ENCODE data around the gene PLCH1. TPM values are rescaled to one million over a fixed set of nuclear protein-coding genes. Genes with fewer than 3 reads are reported as not detected.

Gene PLCH1
- total and polyA plus RNA-seq, 2 donors (not counting 1 experiment from before 2014, with no cell fraction given) = 0.27 TPM; not detected in 1

DNA sequence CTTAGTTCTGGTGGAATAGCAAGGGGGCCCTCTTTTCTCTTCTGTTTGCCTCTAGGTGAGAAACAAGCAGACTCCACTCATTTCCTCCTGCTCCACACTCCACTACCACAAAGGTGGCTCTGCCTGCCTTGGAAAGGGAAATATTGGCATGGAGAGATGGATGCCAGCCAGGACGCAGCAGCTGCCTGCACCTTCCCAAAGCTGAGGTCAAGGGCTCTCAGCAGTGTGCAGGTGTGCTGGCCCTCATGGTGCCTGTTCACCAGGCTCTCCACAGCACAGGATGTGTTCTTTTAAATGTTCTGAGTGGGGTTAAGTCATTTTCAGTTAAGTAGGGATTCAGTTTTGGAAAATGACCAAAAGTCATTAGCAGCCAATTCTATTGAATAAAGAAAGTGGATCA lies 240.2 kb downstream of the PLCH1 start:
- Histone ChIP-seq H3K4me2 (replicated peaks; ENCODE audit: low read depth, low read length, poor library complexity, severe bottlenecking) (no peak overlapping the region), H3K4me1 (ENCODE audit: control insufficient read depth in 2 of 2, insufficient read depth in 2 of 2, low read length in 2 of 2) (no peaks in the 10 kb centered on the region), H3K36me3 (replicated peaks in 1 of 2; ENCODE audit: control extremely low read depth in 1 of 2, control insufficient read depth in 1 of 2, extremely low read depth in 1 of 2, insufficient read depth in 2 of 2, low read length in 1 of 2) (no peaks in the 10 kb centered on the region), H3K9ac (ENCODE audit: low read length) (no peak overlapping the region), H3K27ac (ENCODE audit: low read length in 2 of 2) (no peak overlapping the region), H3K79me2 (ENCODE audit: control insufficient read depth, insufficient read depth, low read length) (no peaks in the 10 kb centered on the region), H3K9me3 (ENCODE audit: control extremely low read depth in 1 of 3, control insufficient read depth in 2 of 3, insufficient read depth in 1 of 3, low read length in 2 of 3) (no peaks in the 10 kb centered on the region), H3K27me3 (replicated peaks in 1 of 4; ENCODE audit: control extremely low read depth in 1 of 4, control insufficient read depth in 3 of 4, insufficient read depth in 4 of 4, low read length in 3 of 4) (no peaks in the 10 kb centered on the region), H2AFZ (ENCODE audit: insufficient read depth, low read depth, low read length, poor library complexity, severe bottlenecking) (no peak overlapping the region), H4K20me1 (ENCODE audit: control insufficient read depth, insufficient read depth, low read length, poor library complexity, severe bottlenecking) (no peaks in the 10 kb centered on the region), H3K4me3 (ENCODE audit: control extremely low read depth in 1 of 5, extremely low read depth in 1 of 5, insufficient read depth in 1 of 5, low read depth in 2 of 5, low read length in 4 of 5) (no peak overlapping the region)
- TF ChIP-seq, protein P1, sequence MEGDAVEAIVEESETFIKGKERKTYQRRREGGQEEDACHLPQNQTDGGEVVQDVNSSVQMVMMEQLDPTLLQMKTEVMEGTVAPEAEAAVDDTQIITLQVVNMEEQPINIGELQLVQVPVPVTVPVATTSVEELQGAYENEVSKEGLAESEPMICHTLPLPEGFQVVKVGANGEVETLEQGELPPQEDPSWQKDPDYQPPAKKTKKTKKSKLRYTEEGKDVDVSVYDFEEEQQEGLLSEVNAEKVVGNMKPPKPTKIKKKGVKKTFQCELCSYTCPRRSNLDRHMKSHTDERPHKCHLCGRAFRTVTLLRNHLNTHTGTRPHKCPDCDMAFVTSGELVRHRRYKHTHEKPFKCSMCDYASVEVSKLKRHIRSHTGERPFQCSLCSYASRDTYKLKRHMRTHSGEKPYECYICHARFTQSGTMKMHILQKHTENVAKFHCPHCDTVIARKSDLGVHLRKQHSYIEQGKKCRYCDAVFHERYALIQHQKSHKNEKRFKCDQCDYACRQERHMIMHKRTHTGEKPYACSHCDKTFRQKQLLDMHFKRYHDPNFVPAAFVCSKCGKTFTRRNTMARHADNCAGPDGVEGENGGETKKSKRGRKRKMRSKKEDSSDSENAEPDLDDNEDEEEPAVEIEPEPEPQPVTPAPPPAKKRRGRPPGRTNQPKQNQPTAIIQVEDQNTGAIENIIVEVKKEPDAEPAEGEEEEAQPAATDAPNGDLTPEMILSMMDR (IDR thresholded peaks at IDR 0.05) = no peak
- no peak for TF ChIP-seq EZH2 (IDR thresholded peaks at IDR 0.05; ENCODE audit: borderline replicate concordance, insufficient read depth, low read depth, low read length, poor library complexity, severe bottlenecking)
- intact Hi-C loops (cut with micrococcal nuclease) = no loop called here
- 90% methylated on average over 1 of the region's 1 CpG for WGBS (ENCODE audit: insufficient coverage)
- Mint-ChIP-seq H3K4me1 (no peaks in the 10 kb centered on the region), H3K27me3 (no peaks in the 10 kb centered on the region), H3K4me3 (no peak overlapping the region), H3K9me3 (ENCODE audit: insufficient read depth) (no peaks in the 10 kb centered on the region), H3K27ac (no peak overlapping the region)
- DNase-seq (no peak), ATAC-seq (ENCODE audit: low read depth) (no peak)
- ChIA-PET CTCF (no interaction called here), POLR2A (no interaction called here)

DNA sequence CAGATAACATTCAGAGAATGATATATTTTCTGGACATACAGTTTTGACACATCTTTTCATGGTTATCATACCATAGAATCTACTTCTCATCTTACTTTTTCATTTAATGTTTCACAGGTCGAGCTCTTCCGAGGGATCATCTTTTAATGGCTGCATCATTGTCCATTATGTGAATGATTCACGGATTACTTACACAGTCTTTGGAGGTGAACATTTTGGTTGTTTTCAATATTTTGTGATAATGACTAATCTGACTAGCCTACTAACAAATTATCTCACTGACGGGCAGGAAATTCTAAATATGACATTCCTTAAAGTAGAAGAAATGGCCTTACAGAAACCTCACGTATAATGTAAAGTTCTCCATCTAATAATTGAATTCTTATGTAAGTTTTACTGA lies 242.2 kb downstream of the PLCH1 start:
- ChIA-PET CTCF (no interaction called here), POLR2A (interaction anchor here (0.6 kb wide), 1 partner anchor 441 kb away, joined by 4 read pairs; no protein-coding TSS in a partner anchor)
- Histone ChIP-seq H3K9ac (ENCODE audit: low read length) (no peak overlapping the region), H3K4me3 (ENCODE audit: control extremely low read depth in 1 of 5, extremely low read depth in 1 of 5, insufficient read depth in 1 of 5, low read depth in 2 of 5, low read length in 4 of 5) (no peak overlapping the region), H3K27ac (ENCODE audit: low read length in 2 of 2) (no peak overlapping the region), H3K79me2 (ENCODE audit: control insufficient read depth, insufficient read depth, low read length) (no peaks in the 10 kb centered on the region), H2AFZ (ENCODE audit: insufficient read depth, low read depth, low read length, poor library complexity, severe bottlenecking) (no peak overlapping the region), H3K9me3 (ENCODE audit: control extremely low read depth in 1 of 3, control insufficient read depth in 2 of 3, insufficient read depth in 1 of 3, low read length in 2 of 3) (no peaks in the 10 kb centered on the region), H3K36me3 (replicated peaks in 1 of 2; ENCODE audit: control extremely low read depth in 1 of 2, control insufficient read depth in 1 of 2, extremely low read depth in 1 of 2, insufficient read depth in 2 of 2, low read length in 1 of 2) (no peaks in the 10 kb centered on the region), H4K20me1 (ENCODE audit: control insufficient read depth, insufficient read depth, low read length, poor library complexity, severe bottlenecking) (no peaks in the 10 kb centered on the region), H3K27me3 (replicated peaks in 1 of 4; ENCODE audit: control extremely low read depth in 1 of 4, control insufficient read depth in 3 of 4, insufficient read depth in 4 of 4, low read length in 3 of 4) (no peaks in the 10 kb centered on the region), H3K4me2 (replicated peaks; ENCODE audit: low read depth, low read length, poor library complexity, severe bottlenecking) (no peak overlapping the region), H3K4me1 (ENCODE audit: control insufficient read depth in 2 of 2, insufficient read depth in 2 of 2, low read length in 2 of 2) (no peaks in the 10 kb centered on the region)
- no peak overlapping the region for H3K27ac Mint-ChIP-seq
- no peak for TF ChIP-seq EZH2 (IDR thresholded peaks at IDR 0.05; ENCODE audit: borderline replicate concordance, insufficient read depth, low read depth, low read length, poor library complexity, severe bottlenecking)
- TF ChIP-seq, protein P1 (IDR thresholded peaks at IDR 0.05) = no peak
- no peaks in the 10 kb centered on the region for H3K9me3 Mint-ChIP-seq (ENCODE audit: insufficient read depth)
- no peaks in the 10 kb centered on the region for H3K4me1 Mint-ChIP-seq
- intact Hi-C loops (cut with micrococcal nuclease) = no loop called here
- no peaks in the 10 kb centered on the region for H3K27me3 Mint-ChIP-seq
- DNase-seq = no peak
- no CpG with 5 or more reads among the region's 5 CpGs for WGBS (ENCODE audit: insufficient coverage)
- ATAC-seq (ENCODE audit: low read depth) = no peak
- H3K4me3 Mint-ChIP-seq = no peak overlapping the region

Data from B cell (primary cell).